ENCODE data around the gene TMEM145.
"Not testable (repeated sequence)": the region's sequence is repeated elsewhere in the genome, so short reads cannot be mapped to it uniquely, and the experiment has no call there.

Gene TMEM145

DNA sequence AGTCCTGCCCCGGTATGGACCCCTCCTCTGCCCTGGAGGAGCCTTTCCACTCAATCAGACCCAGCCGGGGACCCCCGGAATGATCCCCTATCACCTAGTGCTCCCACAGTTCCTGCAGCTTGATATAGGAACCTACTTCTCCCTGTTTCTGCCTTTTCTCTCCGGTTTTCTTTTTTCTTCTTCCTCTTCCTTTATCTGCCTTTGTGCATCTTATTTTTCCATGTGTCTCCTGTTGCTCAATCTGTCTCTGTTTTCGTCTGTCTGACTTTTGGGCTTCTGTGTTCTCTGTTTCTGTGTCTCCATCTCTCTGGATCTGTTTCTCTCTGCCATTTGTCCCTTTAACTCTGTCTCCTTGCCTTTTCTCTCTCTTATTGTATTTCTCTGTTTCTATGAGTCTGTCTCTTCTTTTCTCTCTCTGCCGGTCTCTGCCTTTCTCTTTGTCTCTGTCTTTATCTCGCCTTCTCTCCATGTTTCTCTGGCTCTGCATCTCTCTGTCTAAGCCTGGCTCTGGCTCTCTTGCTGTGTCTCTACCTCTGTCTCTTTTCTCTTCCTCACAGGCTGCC is 22.3 kb downstream of the TMEM145 start:
- Mint-ChIP-seq H3K36me3 (peaks cover 2% of the 10 kb centered on the region), H3K4me1 (peaks cover 5% of the 10 kb centered on the region), H3K27me3 (no peaks in the 10 kb centered on the region), H3K4me3 (no peak overlapping the region), H3K9me3 (no peaks in the 10 kb centered on the region), H3K27ac (no peak overlapping the region)
- DNase-seq (ENCODE audit: low spot score in 2 of 2) (no peak), ATAC-seq (ENCODE audit: low read depth) (no peak)

DNA sequence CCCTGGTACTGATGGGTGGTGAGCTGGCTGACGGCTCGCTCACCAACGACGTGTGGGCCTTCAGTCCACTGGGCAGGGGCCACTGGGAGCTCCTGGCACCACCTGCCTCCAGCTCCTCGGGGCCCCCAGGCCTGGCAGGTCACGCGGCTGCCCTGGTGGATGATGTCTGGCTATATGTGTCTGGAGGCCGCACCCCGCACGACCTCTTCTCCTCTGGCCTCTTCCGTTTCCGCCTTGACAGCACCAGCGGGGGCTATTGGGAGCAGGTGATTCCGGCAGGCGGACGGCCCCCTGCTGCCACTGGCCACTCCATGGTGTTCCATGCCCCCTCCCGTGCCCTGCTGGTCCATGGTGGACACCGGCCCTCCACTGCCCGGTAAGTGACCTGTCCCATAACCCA is 22.9 kb downstream of the TMEM145 start:
- no peak overlapping the region for H3K4me3 Mint-ChIP-seq
- DNase-seq (ENCODE audit: low spot score in 2 of 2) (no peak), ATAC-seq (ENCODE audit: low read depth) (no peak)
- peaks cover 2% of the 10 kb centered on the region for H3K36me3 Mint-ChIP-seq
- peaks cover 5% of the 10 kb centered on the region for H3K4me1 Mint-ChIP-seq
- H3K9me3 Mint-ChIP-seq: no peaks in the 10 kb centered on the region
- no peak overlapping the region for H3K27ac Mint-ChIP-seq
- no peaks in the 10 kb centered on the region for H3K27me3 Mint-ChIP-seq

DNA sequence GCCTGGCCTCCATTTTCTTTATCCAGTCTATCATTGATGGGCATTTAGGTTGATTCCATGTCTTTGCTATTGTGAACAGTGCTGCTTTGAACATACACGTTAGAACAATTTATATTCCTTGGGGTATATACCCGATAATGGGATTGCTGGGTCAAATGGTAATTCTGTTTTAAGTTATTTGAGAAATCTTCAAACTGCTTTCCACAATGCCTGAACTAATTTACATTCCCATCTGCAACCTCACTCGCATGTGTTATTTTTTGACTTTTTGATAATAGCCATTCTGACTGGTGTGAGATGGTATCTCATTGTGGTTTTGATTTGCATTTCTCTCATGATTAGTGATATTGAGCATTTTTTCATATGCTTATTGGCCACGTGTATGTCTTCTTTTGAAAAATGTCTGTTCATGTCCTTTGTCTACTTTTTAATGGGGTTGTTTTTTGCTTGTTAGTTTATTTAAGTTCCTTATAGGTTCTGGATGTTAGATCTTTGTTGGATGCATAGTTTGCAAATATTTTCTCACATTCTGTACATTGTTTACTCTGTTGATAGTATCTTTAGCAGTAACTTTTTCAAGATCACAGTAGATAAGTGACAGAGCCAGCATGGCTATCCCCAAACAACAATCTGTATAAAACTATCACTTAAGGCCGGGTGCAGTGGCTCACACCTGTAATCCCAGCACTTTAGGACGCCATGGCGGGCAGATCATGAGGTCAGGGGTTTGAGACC is 26.2 kb downstream of the TMEM145 start:
- H3K36me3 Mint-ChIP-seq; H3K4me3 Mint-ChIP-seq; DNase-seq (ENCODE audit: low spot score in 2 of 2); H3K9me3 Mint-ChIP-seq; H3K27me3 Mint-ChIP-seq; H3K27ac Mint-ChIP-seq; ATAC-seq (ENCODE audit: low read depth); H3K4me1 Mint-ChIP-seq: not testable (repeated sequence)

DNA sequence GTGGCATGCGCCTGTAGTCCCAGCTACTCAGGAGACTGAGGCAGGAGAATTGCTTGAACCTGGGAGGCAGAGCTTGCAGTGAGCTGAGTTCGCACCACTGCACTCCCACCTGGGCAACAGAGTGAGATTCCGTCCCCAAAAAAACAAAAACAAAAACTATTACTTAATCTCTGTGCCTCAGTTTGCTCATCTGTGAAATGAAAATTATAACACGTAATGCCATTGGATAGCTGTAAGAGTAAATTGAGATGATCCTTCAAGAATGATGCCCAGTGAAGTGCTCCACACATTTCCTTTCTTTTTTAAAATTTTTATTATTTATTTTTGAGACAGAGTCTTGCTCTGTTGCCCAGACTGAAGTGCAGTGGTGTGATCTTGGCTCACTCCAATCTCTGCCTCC is 26.8 kb downstream of the TMEM145 start:
- not testable (repeated sequence) for H3K27ac Mint-ChIP-seq; H3K27me3 Mint-ChIP-seq; H3K36me3 Mint-ChIP-seq; DNase-seq (ENCODE audit: low spot score in 2 of 2); ATAC-seq (ENCODE audit: low read depth); H3K4me3 Mint-ChIP-seq; H3K4me1 Mint-ChIP-seq; H3K9me3 Mint-ChIP-seq

DNA sequence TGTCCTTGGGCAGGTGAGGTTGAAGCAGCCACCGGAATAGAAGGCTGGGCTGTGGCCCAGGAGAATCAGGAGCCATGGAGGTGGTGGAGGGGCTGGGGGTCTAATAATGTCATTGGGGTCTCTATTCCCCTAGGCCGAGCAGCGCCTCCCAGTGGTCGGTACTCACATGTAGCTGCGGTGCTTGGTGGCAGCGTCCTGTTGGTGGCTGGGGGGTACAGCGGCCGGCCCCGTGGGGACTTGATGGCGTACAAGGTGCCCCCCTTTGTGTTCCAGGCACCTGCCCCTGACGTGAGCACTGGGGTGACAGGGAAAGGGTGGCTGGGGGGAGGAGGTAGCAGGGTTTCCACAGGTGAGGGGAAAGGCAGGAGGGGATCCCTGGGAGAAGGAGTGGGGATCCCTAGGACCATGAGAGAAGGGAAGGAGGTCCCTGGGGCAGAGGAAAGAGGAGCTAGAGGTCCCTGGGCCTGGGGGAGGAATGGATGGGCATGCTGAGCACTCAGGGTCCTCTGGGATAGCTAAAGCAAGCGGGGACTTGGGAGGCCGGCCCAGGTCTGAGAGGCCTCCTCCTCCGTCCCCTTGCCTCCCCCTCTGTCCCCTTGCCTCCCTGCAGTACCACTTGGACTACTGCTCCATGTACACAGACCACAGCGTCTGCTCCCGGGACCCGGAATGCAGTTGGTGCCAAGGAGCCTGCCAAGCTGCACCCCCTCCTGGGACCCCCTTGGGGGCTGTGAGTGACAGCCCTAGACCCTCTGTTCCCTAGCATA is 30.4 kb downstream of the TMEM145 start:
- H3K27ac Mint-ChIP-seq: no peak overlapping the region
- ATAC-seq (ENCODE audit: low read depth) (no peak), DNase-seq (ENCODE audit: low spot score in 2 of 2) (no peak)
- H3K36me3 Mint-ChIP-seq: peaks cover 14% of the 10 kb centered on the region
- peaks cover 3% of the 10 kb centered on the region for H3K4me1 Mint-ChIP-seq
- no peaks in the 10 kb centered on the region for H3K9me3 Mint-ChIP-seq
- H3K27me3 Mint-ChIP-seq: no peaks in the 10 kb centered on the region
- H3K4me3 Mint-ChIP-seq: no peak overlapping the region

DNA sequence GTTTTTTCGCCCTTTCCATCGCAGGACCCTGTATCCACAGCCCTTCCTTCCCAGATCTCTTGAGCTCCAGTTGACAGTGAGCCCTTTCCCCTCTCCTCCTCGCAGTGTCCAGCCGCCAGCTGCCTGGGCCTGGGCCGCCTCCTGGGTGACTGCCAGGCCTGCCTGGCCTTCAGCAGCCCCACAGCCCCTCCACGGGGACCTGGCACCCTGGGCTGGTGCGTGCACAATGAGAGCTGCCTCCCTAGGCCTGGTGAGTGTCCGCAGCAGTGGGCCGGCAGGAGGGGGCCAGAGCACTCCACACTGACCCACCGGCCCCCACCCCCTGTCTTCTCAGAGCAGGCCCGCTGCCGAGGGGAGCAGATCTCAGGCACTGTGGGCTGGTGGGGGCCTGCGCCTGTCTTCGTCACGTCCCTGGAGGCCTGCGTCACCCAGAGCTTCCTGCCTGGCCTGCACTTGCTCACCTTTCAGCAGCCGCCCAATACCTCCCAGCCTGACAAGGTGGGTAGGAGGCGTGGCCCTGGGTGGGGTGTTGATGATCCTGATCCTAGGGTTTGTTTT is 31.3 kb downstream of the TMEM145 start:
- DNase-seq (ENCODE audit: low spot score in 2 of 2): no peak
- no peak for ATAC-seq (ENCODE audit: low read depth)
- H3K4me1 Mint-ChIP-seq: peaks cover under 1% of the 10 kb centered on the region
- H3K4me3 Mint-ChIP-seq: no peak overlapping the region
- H3K27ac Mint-ChIP-seq: no peak overlapping the region
- no peaks in the 10 kb centered on the region for H3K27me3 Mint-ChIP-seq
- peaks cover 16% of the 10 kb centered on the region for H3K36me3 Mint-ChIP-seq
- no peaks in the 10 kb centered on the region for H3K9me3 Mint-ChIP-seq

DNA sequence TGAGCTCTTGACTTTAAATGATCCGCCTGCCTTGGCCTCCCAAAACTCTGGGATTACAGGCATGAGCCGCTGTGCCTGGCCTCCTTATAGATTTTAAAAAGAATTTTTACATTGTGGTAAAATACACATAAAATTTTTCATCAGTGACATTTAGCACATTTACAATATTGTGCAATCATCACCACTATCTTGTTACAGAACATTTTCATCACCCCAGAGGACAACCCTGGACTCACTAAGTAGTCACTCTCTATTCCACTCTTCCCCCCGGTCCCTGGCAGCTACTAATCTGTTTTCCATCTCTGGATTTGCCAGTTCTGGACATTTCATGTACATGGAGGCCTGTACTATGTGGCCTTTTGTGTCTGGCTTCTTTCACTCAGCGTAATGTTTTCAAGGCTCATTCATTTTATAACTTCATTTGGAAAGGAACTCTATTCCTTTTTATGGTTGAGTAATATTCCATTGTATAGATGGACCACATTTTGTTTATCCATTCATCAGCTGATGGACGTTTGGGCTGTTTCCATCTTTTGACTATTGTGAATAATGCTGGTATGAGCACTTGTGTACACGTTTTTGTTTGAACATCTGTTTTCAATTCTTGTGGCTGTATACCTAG is 32.2 kb downstream of the TMEM145 start:
- no peak overlapping the region for H3K4me3 Mint-ChIP-seq
- ATAC-seq (ENCODE audit: low read depth) (no peak), DNase-seq (ENCODE audit: low spot score in 2 of 2) (no peak)
- no peaks in the 10 kb centered on the region for H3K27me3 Mint-ChIP-seq
- no peaks in the 10 kb centered on the region for H3K9me3 Mint-ChIP-seq
- H3K4me1 Mint-ChIP-seq: peaks cover 3% of the 10 kb centered on the region
- H3K36me3 Mint-ChIP-seq: peaks cover 16% of the 10 kb centered on the region
- no peak overlapping the region for H3K27ac Mint-ChIP-seq

DNA sequence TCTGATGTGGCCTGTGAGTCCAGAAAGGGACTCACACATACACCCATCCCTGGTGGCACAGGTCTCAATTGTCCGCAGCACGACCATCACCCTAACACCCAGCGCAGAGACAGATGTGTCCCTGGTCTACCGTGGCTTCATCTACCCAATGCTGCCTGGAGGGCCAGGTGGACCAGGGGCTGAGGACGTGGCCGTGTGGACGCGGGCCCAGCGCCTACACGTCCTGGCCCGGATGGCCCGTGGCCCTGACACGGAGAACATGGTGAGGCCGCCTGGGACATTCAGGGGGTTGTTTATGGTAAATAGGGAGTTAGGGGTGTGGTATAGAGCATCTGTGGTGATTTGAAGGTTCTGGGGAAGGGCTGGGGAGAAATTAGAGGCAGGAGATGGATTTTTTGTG is 35.1 kb downstream of the TMEM145 start:
- DNase-seq (ENCODE audit: low spot score in 2 of 2): no peak
- no peak for ATAC-seq (ENCODE audit: low read depth)
- Mint-ChIP-seq H3K9me3 (no peaks in the 10 kb centered on the region), H3K4me1 (peaks cover 10% of the 10 kb centered on the region), H3K4me3 (no peak overlapping the region), H3K27me3 (no peaks in the 10 kb centered on the region), H3K27ac (peak overlapping the region; percentile 8), H3K36me3 (peaks cover 17% of the 10 kb centered on the region)

DNA sequence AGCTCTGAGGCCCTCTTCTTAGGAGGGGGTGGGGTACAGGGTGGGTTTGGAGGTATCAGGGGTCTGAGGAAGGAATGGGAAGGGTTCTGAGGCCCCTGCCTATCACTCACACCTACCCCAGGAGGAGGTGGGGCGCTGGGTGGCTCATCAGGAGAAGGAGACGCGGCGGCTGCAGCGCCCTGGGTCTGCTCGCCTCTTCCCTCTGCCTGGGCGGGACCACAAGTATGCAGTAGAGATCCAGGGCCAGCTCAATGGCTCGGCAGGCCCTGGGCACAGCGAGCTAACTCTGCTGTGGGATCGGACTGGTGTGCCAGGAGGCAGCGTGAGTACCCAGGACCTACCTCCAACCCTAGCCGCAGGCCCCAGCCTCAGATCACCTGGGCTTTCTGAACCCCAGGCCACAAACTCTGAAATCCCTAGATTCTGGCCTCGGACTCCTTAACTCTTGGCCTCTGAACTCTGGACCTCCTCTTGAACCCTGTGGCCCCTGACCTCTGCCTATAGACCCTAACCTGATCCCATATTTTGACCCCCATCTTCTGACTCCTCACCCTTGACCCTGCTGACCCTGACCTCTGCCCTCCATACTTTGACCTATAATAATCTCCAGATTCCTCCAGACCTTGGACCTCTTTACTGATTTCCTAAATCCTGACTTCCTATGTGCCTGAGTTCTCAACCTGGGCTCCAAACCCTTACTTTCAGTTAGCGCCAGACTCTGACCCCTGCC is 36.4 kb downstream of the TMEM145 start:
- H3K9me3 Mint-ChIP-seq: no peaks in the 10 kb centered on the region
- DNase-seq (ENCODE audit: low spot score in 2 of 2) (no peak), ATAC-seq (ENCODE audit: low read depth) (no peak)
- peaks cover 10% of the 10 kb centered on the region for H3K4me1 Mint-ChIP-seq
- no peaks in the 10 kb centered on the region for H3K27me3 Mint-ChIP-seq
- no peak overlapping the region for H3K27ac Mint-ChIP-seq
- peaks cover 21% of the 10 kb centered on the region for H3K36me3 Mint-ChIP-seq
- H3K4me3 Mint-ChIP-seq: no peak overlapping the region

DNA sequence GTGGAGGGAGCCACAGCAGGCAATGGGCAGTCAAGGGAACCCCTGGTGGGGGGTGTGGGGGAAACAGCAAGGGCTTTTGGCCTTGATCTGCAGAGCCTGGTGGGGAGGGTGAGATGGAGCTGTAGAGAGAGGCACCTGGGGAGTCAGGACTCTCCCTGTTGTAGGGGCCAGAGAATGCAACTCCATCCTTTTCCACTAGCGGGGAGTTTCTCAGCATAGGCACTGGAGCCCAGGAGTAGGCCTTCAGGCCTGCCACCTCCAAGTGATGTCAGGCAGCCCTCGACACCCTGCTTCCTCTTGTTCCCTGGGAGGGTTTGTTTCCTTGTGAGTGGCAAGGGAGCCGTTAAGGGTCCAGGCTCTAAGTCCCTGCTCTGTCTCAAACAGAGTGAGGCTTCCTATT is 37.3 kb downstream of the TMEM145 start:
- no peaks in the 10 kb centered on the region for H3K27me3 Mint-ChIP-seq
- H3K27ac Mint-ChIP-seq: no peak overlapping the region
- H3K9me3 Mint-ChIP-seq: no peaks in the 10 kb centered on the region
- peaks cover 10% of the 10 kb centered on the region for H3K4me1 Mint-ChIP-seq
- H3K36me3 Mint-ChIP-seq: peaks cover 18% of the 10 kb centered on the region
- no peak for DNase-seq (ENCODE audit: low spot score in 2 of 2)
- no peak overlapping the region for H3K4me3 Mint-ChIP-seq
- ATAC-seq (ENCODE audit: low read depth): no peak

DNA sequence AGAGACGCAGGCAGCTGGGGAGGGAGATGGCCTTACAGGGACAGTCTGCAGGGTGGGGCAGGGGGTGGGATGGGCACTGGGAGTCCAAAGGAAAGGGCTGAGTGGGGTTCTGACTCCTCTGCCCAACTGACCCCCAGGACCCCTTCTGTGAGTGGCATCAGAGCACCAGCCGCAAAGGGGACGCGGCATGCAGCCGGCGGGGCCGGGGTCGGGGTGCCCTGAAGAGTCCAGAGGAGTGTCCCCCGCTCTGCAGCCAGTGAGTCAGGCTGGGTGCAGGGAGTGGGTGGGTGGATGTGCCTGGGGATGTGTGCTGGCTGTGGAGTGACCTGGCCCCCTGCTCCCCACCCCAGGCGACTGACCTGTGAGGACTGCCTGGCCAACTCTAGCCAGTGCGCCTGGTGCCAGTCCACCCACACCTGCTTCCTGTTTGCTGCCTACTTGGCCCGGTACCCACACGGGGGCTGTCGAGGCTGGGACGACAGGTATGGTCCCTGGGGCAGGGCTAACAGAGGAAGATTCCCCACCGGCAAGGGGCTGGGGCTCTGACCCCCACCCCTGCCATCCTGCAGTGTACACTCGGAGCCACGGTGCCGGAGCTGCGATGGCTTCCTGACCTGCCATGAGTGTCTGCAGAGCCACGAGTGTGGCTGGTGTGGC is 38.1 kb downstream of the TMEM145 start:
- Mint-ChIP-seq H3K9me3 (no peaks in the 10 kb centered on the region), H3K4me3 (no peak overlapping the region), H3K27ac (no peak overlapping the region), H3K4me1 (peaks cover 10% of the 10 kb centered on the region), H3K36me3 (peaks cover 14% of the 10 kb centered on the region), H3K27me3 (no peaks in the 10 kb centered on the region)
- ATAC-seq (ENCODE audit: low read depth) (no peak), DNase-seq (ENCODE audit: low spot score in 2 of 2) (no peak)

DNA sequence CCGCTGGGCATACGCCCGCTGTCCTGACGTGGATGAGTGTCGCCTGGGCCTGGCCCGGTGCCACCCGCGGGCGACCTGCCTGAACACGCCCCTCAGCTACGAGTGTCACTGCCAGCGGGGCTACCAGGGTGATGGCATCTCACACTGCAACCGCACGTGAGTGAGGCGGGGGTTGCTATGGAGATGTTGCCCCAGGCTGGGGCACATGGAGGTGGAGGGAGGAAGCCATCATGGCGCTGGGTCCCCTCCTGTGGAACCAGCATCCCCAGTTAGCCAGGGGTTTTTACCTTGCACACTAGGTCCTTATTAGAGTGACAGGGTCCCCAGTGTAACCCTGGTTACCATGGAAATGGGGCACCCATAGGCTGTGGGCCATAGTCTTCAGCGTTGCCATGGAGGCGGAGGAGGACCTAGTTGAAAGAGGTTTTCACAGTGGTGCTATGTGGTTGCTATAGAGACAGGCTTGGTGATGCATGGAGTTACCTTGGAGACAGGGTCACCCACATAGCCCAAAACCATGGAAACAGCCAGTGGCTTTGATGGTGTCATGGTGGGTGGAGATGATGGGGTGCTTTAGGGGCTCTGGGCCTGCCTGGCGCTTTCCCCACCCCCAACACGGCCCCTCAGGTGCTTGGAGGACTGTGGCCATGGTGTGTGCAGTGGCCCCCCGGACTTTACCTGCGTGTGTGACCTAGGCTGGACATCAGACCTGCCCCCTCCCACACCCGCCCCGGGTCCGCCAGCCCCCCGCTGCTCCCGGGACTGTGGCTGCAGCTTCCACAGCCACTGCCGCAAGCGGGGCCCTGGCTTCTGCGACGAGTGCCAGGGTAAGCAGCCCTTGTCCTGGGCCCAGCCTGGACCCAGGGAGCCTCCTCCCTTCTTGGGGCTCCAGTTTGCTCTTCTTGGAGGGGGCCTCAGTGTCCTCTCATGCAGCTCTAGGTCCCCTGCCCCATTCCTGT is 39.5 kb downstream of the TMEM145 start:
- peaks cover 13% of the 10 kb centered on the region for H3K36me3 Mint-ChIP-seq
- no peaks in the 10 kb centered on the region for H3K27me3 Mint-ChIP-seq
- no peak overlapping the region for H3K27ac Mint-ChIP-seq
- ATAC-seq (ENCODE audit: low read depth) (peak; percentile 88), DNase-seq (ENCODE audit: low spot score in 2 of 2) (no peak)
- no peaks in the 10 kb centered on the region for H3K9me3 Mint-ChIP-seq
- peaks cover 10% of the 10 kb centered on the region for H3K4me1 Mint-ChIP-seq
- H3K4me3 Mint-ChIP-seq: no peak overlapping the region

Data from memory B cell (primary cell).